Measurements from ENCODE around the gene CCDC112. TPM values are rescaled to one million over a fixed set of nuclear protein-coding genes. Genes with fewer than 3 reads are reported as not detected.

CCDC112 gene
- total RNA-seq, 2 experiments from 2014 or later, result 9.7 to 15.8 TPM

DNA sequence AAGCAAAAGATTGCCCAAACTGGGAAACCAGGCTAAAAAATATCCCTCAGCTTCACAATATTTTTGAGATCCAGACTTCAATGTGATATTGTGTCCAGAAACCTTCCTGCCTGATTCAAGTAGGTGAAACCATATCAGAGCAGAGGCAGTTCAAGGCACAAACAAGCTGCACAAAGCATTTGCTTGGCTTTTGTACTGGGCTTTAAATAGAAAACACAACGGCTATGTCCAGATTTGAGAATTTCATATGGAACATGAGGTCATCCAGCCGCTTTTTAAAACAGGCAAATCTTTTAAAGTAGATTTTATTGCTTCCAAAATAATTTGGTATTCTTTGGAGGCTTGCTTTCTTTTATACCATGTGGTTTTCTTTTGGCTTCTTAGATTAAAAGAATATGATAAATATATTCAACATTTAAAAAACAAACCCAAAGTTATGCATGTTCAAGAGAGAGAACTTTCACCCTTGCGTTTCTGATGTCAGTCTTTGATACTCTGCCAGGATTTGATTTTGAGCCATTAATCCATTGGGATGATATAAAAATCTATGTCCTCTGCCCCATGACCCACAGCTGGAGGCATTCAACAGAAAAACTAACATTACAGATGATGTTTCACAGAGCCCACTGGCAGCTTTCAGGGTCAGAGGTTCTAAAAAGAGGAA, 29.0 kb upstream of the CCDC112 start:
- ChIA-PET POLR2A (no interaction called here), CTCF (ENCODE audit: unreplicated experiment) (interaction anchor here (1.1 kb wide), 1 partner anchor 249 kb away, joined by 3 read pairs; no protein-coding TSS in a partner anchor)
- no peaks in the 10 kb centered on the region for H3K9me3 ChIP-seq (ENCODE audit: low read length)
- no peaks in the 10 kb centered on the region for H3K36me3 ChIP-seq (ENCODE audit: insufficient read depth, low read length)
- no peaks in the 10 kb centered on the region for H3K79me2 ChIP-seq (ENCODE audit: insufficient read depth, low read depth, low read length)
- H3K4me2 ChIP-seq (ENCODE audit: low read length), result no peak overlapping the region
- H3K27ac ChIP-seq (ENCODE audit: low read depth, low read length, poor library complexity, severe bottlenecking), result no peak overlapping the region
- no peak for DNase-seq (ENCODE audit: low spot score)
- no TSS peak for BruUV-seq (replicated peaks)
- TF ChIP-seq, protein P1, sequence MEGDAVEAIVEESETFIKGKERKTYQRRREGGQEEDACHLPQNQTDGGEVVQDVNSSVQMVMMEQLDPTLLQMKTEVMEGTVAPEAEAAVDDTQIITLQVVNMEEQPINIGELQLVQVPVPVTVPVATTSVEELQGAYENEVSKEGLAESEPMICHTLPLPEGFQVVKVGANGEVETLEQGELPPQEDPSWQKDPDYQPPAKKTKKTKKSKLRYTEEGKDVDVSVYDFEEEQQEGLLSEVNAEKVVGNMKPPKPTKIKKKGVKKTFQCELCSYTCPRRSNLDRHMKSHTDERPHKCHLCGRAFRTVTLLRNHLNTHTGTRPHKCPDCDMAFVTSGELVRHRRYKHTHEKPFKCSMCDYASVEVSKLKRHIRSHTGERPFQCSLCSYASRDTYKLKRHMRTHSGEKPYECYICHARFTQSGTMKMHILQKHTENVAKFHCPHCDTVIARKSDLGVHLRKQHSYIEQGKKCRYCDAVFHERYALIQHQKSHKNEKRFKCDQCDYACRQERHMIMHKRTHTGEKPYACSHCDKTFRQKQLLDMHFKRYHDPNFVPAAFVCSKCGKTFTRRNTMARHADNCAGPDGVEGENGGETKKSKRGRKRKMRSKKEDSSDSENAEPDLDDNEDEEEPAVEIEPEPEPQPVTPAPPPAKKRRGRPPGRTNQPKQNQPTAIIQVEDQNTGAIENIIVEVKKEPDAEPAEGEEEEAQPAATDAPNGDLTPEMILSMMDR (conservative IDR thresholded peaks at IDR 0.05; ENCODE audit: low read length), result no peak
- no peak for TF ChIP-seq EZH2phosphoT487 (IDR thresholded peaks at IDR 0.05; ENCODE audit: borderline replicate concordance, low read depth, low read length)
- no peaks in the 10 kb centered on the region for H4K20me1 ChIP-seq (ENCODE audit: insufficient read depth, low read length)
- intact Hi-C loops (cut with micrococcal nuclease; ENCODE audit: unreplicated experiment), result no loop called here
- H2AFZ ChIP-seq (ENCODE audit: low read length), result no peak overlapping the region
- H3K4me3 ChIP-seq (ENCODE audit: low read depth, low read length, poor library complexity, severe bottlenecking), result no peak overlapping the region
- H3K9me2 ChIP-seq (ENCODE audit: insufficient read depth, low read length), result no peaks in the 10 kb centered on the region
- peaks cover 7% of the 10 kb centered on the region for H3K4me1 ChIP-seq (ENCODE audit: insufficient read depth, low read length, poor library complexity, severe bottlenecking)

GRCh38 chr5:115324021-115324420, 27.6 kb upstream of the CCDC112 start:
- Histone ChIP-seq H3K4me3 (ENCODE audit: low read depth, low read length, poor library complexity, severe bottlenecking) (no peak overlapping the region), H2AFZ (ENCODE audit: low read length) (no peak overlapping the region), H3K4me2 (ENCODE audit: low read length) (no peak overlapping the region), H3K9me3 (ENCODE audit: low read length) (no peaks in the 10 kb centered on the region), H4K20me1 (ENCODE audit: insufficient read depth, low read length) (no peaks in the 10 kb centered on the region), H3K79me2 (ENCODE audit: insufficient read depth, low read depth, low read length) (no peaks in the 10 kb centered on the region), H3K4me1 (ENCODE audit: insufficient read depth, low read length, poor library complexity, severe bottlenecking) (peaks cover 7% of the 10 kb centered on the region), H3K27ac (ENCODE audit: low read depth, low read length, poor library complexity, severe bottlenecking) (no peak overlapping the region), H3K36me3 (ENCODE audit: insufficient read depth, low read length) (no peaks in the 10 kb centered on the region), H3K9me2 (ENCODE audit: insufficient read depth, low read length) (no peaks in the 10 kb centered on the region)
- ChIA-PET CTCF (ENCODE audit: unreplicated experiment) (no interaction called here), POLR2A (no interaction called here)
- no TSS peak for BruUV-seq (replicated peaks)
- intact Hi-C loops (cut with micrococcal nuclease; ENCODE audit: unreplicated experiment), result no loop called here
- DNase-seq (ENCODE audit: low spot score), result no peak
- no peak for TF ChIP-seq EZH2phosphoT487 (IDR thresholded peaks at IDR 0.05; ENCODE audit: borderline replicate concordance, low read depth, low read length)
- TF ChIP-seq, protein P1 (conservative IDR thresholded peaks at IDR 0.05; ENCODE audit: low read length), result no peak

DNA sequence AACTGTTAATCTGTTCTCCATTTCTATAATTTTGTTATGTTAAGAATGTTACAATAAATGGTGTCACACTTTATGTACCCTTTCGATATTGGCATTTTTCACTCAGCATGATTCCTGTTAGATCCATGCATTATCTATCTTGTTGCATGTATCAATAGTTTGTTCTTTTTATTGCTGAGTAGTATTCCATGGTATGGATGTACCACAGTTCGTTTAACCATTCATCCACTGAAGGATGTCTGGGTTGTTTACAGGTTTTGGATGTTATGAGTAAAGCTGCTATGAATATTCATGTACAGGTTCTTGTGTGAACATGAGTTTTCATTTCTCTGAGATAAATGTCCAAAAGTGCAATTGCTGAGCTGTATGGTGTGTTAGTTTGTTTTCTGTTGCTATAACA, 26.3 kb upstream of the CCDC112 start:
- no peaks in the 10 kb centered on the region for H3K36me3 ChIP-seq (ENCODE audit: insufficient read depth, low read length)
- no peaks in the 10 kb centered on the region for H4K20me1 ChIP-seq (ENCODE audit: insufficient read depth, low read length)
- POLR2A ChIA-PET, result interaction anchor here (0.6 kb wide), 1 partner anchor 182 kb away, joined by 3 read pairs; no protein-coding TSS in a partner anchor
- H3K9me2 ChIP-seq (ENCODE audit: insufficient read depth, low read length), result no peaks in the 10 kb centered on the region
- H3K79me2 ChIP-seq (ENCODE audit: insufficient read depth, low read depth, low read length), result no peaks in the 10 kb centered on the region
- CTCF ChIA-PET (ENCODE audit: unreplicated experiment), result no interaction called here
- no peak overlapping the region for H3K4me2 ChIP-seq (ENCODE audit: low read length)
- no peak overlapping the region for H3K27ac ChIP-seq (ENCODE audit: low read depth, low read length, poor library complexity, severe bottlenecking)
- H3K9me3 ChIP-seq (ENCODE audit: low read length), result no peaks in the 10 kb centered on the region
- intact Hi-C loops (cut with micrococcal nuclease; ENCODE audit: unreplicated experiment), result no loop called here
- no peaks in the 10 kb centered on the region for H3K4me1 ChIP-seq (ENCODE audit: insufficient read depth, low read length, poor library complexity, severe bottlenecking)
- TF ChIP-seq, protein P1 (conservative IDR thresholded peaks at IDR 0.05; ENCODE audit: low read length), result no peak
- TF ChIP-seq EZH2phosphoT487 (IDR thresholded peaks at IDR 0.05; ENCODE audit: borderline replicate concordance, low read depth, low read length), result no peak
- no TSS peak for BruUV-seq (replicated peaks)
- H3K4me3 ChIP-seq (ENCODE audit: low read depth, low read length, poor library complexity, severe bottlenecking), result no peak overlapping the region
- no peak for DNase-seq (ENCODE audit: low spot score)
- H2AFZ ChIP-seq (ENCODE audit: low read length), result no peak overlapping the region
